HG03066 (cell line): ENCODE data around the gene STX16.
"Not testable (repeated sequence)": the region's sequence is repeated elsewhere in the genome, so short reads cannot be mapped to it uniquely, and the experiment has no call there.

Source experiments
- ATAC-seq: cut with Tn5 transposase; IDR thresholded peaks from one replicate; pipeline ENCODE4 v1.9.1; 2021; ENCODE audit warnings: low read depth; ENCODE audit not compliant: unreplicated experiment

The STX16 gene

DNA sequence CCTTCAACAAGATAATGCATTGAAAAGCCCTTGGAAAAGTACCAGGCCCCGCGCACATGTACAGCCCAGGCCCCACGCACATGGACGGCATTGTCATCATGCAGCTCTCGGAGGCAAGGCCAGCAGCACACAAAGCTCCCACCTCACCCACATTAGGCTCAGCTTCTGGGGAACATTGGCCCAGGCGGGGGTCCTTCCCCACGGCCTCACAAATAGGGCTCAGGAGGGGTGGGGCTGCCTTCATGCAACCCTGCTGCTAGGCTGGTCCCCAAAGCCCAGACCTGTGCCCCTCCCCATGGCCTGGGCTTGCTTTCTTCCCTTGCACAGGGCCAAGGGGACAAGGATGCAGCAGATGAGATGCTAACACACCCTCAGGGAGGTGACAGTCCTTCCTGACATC, 68.2 kb downstream of the STX16 start:
- ATAC-seq: no peak

DNA sequence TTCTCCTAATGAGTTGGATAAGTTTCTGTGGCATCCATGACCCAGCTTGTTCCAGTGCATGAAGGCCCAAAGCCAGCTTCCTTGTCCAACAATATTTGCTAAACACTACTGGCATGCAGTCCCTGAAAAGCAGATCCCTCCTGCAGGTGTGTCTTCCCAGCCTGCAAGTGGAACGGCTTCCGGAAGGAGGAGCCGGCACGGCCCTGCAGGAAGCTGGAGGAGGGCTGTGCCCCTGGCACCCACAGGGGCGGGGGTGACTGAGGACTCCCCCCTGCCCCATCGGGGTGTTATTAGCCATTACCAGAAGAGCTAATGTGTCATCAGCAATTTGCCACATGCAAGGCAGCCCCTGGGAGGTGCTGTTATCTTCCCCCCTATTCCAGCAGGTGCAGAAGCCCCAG, 68.9 kb downstream of the STX16 start:
- ATAC-seq: no peak

DNA sequence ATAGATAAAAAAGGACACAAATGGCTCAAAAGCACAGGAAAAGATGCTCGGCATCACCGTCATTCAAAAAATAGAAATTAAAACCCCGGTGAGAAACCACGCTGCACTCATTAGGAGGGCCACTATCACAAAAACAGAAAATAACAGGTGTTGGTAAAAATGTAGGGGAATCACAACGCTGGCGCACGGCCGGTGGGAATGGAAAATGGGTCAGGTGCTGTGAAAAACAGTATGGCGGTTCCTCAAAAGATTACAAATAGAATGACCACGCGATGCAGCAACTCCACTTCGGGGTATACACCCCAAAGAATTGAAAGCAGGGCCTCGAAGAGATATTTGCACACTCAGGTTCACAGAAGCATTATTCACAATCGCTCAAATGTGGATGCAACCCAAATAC, 69.8 kb downstream of the STX16 start:
- no peak for ATAC-seq

DNA sequence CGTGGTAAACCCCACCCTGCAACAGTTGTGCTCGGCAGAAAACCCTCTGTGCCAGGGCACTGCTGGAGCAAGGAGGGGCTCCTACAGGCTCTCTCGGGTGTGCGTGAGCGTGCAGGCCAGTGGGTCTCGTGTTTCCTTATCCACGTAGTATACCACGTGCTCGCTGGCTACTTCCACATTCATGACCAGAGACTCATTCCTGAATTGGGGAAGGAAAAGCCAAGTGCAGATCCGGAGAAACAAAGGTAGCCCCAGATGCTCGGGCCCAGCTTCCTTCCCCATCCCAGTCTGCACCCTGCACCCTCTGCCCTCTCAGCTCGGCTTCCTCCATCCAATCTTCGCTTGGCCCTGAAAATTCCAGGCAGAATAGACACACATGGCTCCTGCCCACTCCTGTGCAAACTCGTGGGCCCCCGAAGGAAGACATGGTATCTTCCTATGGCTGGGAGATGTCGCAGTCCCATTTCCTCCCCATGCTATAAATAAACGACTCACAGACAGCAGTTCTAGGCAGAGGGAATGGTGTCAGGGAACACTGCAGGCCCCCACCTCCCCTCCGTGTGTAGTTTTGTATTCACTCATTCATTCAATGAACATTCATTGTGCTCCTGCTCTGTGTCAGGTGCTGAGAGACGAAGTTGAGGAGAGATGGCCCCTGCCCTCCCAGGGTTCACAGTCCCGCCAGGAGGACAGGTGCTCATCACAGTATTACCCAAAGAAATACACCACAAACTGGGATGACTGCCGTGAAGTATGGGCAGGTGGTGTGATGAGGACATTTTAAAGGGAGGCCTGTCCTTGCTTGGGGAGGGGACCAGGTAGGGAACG, 71.1 kb downstream of the STX16 start:
- no peak for ATAC-seq

DNA sequence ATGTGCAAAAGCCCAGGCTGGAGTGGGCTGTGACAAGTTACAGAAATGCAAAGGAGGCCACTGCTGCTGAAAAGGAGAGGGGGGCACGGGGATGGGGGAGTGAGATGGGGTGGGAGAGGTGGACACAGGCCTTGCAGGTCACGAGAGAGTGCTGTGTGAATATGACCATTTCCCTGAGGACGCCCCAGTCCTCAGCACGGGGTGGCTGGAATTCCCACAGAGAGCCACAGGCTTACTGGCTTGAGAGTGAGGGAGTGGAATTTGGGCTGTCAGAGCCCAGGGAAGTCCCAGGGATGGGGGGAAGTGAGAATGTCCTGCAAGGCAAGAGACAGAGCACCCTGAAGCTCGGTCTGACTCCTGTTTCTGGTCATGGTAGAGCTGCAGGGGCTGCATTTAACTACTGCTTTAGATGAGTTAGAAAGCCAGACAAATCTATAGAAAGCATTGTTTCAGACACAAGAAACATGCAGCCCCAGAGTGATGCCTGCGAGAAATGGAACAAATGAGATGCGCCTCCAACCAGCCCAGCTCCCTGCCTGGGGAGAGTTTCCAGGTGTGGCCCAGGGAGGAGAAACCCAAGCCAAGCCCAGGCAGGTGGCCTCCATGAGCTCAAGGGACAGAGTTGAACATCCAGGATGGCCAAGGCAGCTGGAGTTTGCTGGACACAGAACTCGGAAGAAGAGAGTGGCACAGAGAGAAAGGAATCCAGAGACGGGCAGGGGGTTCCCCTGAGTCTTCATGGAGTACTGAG, 72.0 kb downstream of the STX16 start:
- no peak for ATAC-seq

DNA sequence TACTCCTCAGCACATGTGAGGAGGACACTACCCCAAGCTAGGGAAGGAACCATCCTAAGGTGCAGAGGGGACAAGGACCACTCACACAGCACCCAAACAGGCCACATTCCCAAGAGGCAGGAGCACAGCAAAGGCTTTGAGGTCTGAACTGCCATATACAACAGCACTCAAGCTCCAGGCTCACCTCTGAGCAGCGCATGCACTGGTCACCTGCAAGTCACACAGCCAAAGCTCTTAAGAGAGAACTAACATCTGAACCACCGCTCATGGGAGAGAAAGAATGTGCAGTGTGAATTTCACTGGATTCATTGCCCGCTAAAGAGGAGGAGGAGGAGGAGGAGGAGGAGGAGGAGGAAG, 72.5 kb downstream of the STX16 start:
- ATAC-seq: no peak

DNA sequence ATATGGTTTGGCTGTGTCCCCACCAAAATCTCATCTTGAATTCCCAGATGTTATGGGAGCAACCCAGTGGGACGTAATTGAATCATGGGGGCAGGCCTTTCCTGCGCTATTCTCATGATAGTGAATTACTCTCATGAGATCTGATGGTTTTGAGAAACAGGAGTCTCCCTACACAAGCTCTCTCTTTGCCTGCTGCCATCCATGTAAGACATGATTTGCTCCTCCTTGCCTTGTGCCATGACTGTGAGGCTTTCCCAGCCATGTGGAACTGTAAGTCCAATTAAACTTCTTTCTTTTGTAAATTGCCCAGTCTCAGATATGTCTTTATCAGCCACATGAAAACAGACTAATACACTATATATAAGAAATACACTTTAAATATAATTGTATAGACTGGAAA, 75.1 kb downstream of the STX16 start:
- not testable (repeated sequence) for ATAC-seq
